Neuronal stem cell (in vitro differentiated cells): ENCODE results near the gene NPIPA8.
"Not testable (repeated sequence)": the region's sequence is repeated elsewhere in the genome, so short reads cannot be mapped to it uniquely, and the experiment has no call there.

Experiments used
- DNase-seq: peaks from one replicate; pipeline ENCODE4 v3.0.0-alpha.2; 2013; ENCODE audit warnings: low spot score
- H2AFZ ChIP-seq: one replicate; pipeline ENCODE4 v1.6.1; 2013; ENCODE audit warnings: mild to moderate bottlenecking, low read length, inconsistent platforms
- H2AK5ac ChIP-seq: 2 replicates; pipeline ENCODE4 v1.6.1; 2013; ENCODE audit warnings: low read depth, mild to moderate bottlenecking, inconsistent platforms, low read length, moderate library complexity, mixed read lengths
- H2BK120ac ChIP-seq: 2 replicates; pipeline ENCODE4 v1.6.1; 2013; ENCODE audit warnings: low read depth, mild to moderate bottlenecking, inconsistent platforms, low read length, moderate library complexity, mixed read lengths
- H2BK12ac ChIP-seq: one replicate; pipeline ENCODE4 v1.6.1; 2013; ENCODE audit warnings: low read length, inconsistent platforms
- H2BK15ac ChIP-seq: 2 replicates; pipeline ENCODE4 v1.6.1; 2013; ENCODE audit warnings: mild to moderate bottlenecking, low read length, inconsistent platforms, mixed read lengths
- H2BK5ac ChIP-seq: one replicate; pipeline ENCODE4 v1.6.1; 2013; ENCODE audit warnings: inconsistent platforms, mild to moderate bottlenecking, low read length, moderate library complexity
- H3K14ac ChIP-seq: one replicate; pipeline ENCODE4 v1.6.1; 2013; ENCODE audit warnings: low read length, inconsistent platforms
- H3K18ac ChIP-seq: 2 replicates; pipeline ENCODE4 v1.6.1; 2013; ENCODE audit warnings: low read length, inconsistent platforms
- H3K23ac ChIP-seq: 2 replicates; pipeline ENCODE4 v1.6.1; 2013; ENCODE audit warnings: low read depth, mild to moderate bottlenecking, mixed read lengths, low read length, inconsistent platforms; ENCODE audit not compliant: poor library complexity
- H3K27ac ChIP-seq: replicated peaks from 3 replicates; pipeline ENCODE4 v1.5.1; 2013; ENCODE audit warnings: low read length, inconsistent platforms
- H3K27me3 ChIP-seq, 3 experiments: 2 replicates each; pipeline ENCODE4 v1.6.1; 2013; ENCODE audit warnings: low read length in 3 of 3, mild to moderate bottlenecking in 2 of 3, inconsistent platforms in 1 of 3, low read depth in 1 of 3, mixed read lengths in 1 of 3, moderate library complexity in 1 of 3; ENCODE audit not compliant: control insufficient read depth in 3 of 3, insufficient read depth in 3 of 3
- H3K36me3 ChIP-seq, 2 donors: replicated peaks in 1 of 2; 2 replicates each; pipeline ENCODE4 v1.6.1; 2013; ENCODE audit warnings: low read length in 2 of 2; ENCODE audit not compliant: control insufficient read depth in 2 of 2, insufficient read depth in 2 of 2
- H3K4ac ChIP-seq: 2 replicates; pipeline ENCODE4 v1.6.1; 2013; ENCODE audit warnings: inconsistent platforms, mild to moderate bottlenecking, low read length, moderate library complexity
- H3K4me1 ChIP-seq, 2 donors: 1 replicate in 1 of 2; 2 replicates in 1 of 2; pipeline ENCODE4 v1.6.1; 2013; ENCODE audit warnings: low read length in 2 of 2, low read depth in 1 of 2; ENCODE audit not compliant: control insufficient read depth in 2 of 2, insufficient read depth in 1 of 2
- H3K4me2 ChIP-seq: one replicate; pipeline ENCODE4 v1.6.1; 2013; ENCODE audit warnings: mild to moderate bottlenecking, low read length, inconsistent platforms; ENCODE audit not compliant: insufficient read depth, poor library complexity, severe bottlenecking
- H3K4me3 ChIP-seq, 2 donors: 2 replicates each; pipeline ENCODE4 v1.5.1; 2013; ENCODE audit warnings: low read length in 2 of 2, mild to moderate bottlenecking in 2 of 2, inconsistent platforms in 1 of 2, moderate library complexity in 1 of 2
- H3K79me1 ChIP-seq: one replicate; pipeline ENCODE4 v1.6.1; 2013; ENCODE audit warnings: low read depth, mild to moderate bottlenecking, inconsistent platforms, low read length, moderate library complexity
- H3K9ac ChIP-seq: one replicate; pipeline ENCODE4 v1.6.1; 2013; ENCODE audit warnings: mild to moderate bottlenecking, low read depth, low read length, inconsistent platforms; ENCODE audit not compliant: poor library complexity
- H3K9me3 ChIP-seq, 2 donors: replicated peaks in 1 of 2; 2 replicates each; pipeline versions ENCODE3 to v1.6.1; 2013; ENCODE audit warnings: low read length in 2 of 2, mild to moderate bottlenecking in 2 of 2, inconsistent platforms in 1 of 2, low read depth in 1 of 2, mixed read lengths in 1 of 2, moderate library complexity in 1 of 2; ENCODE audit not compliant: control insufficient read depth in 2 of 2, insufficient read depth in 1 of 2
- H4K8ac ChIP-seq: one replicate; pipeline ENCODE4 v1.6.1; 2013; ENCODE audit warnings: low read depth, mild to moderate bottlenecking, inconsistent platforms, low read length, moderate library complexity
- H4K91ac ChIP-seq: one replicate; pipeline ENCODE4 v1.6.1; 2013; ENCODE audit warnings: low read length, low read depth, mild to moderate bottlenecking, inconsistent platforms; ENCODE audit not compliant: poor library complexity
- whole genome bisulfite sequencing, 2 donors: extraction: QIAGEN DNeasy Blood & Tissue Kit; methylation state at CpG; one replicate each; pipeline ENCODE4 v1.1.7; 2013; ENCODE audit warnings: missing lambda C conversion rate in 2 of 2, mixed read lengths in 1 of 2; ENCODE audit not compliant: insufficient read length in 2 of 2, insufficient replicate concordance in 1 of 2; ENCODE audit errors: extremely low coverage in 2 of 2; 5-methylcytosine and 5-hydroxymethylcytosine counted together

NPIPA8 gene

GRCh38 chr16:18290959-18291358 lies 45.6 kb downstream of the NPIPA8 start:
- WGBS, 2 donors = no CpG with 5 or more reads among the region's 2 CpGs
- not testable (repeated sequence) for H3K4me3 ChIP-seq

GRCh38 chr16:18286342-18286741 lies 50.2 kb downstream of the NPIPA8 start:
- H3K14ac ChIP-seq, H3K4ac ChIP-seq, H3K27me3 ChIP-seq, H2BK12ac ChIP-seq, H2BK5ac ChIP-seq, H3K36me3 ChIP-seq, H4K8ac ChIP-seq, H3K9ac ChIP-seq, H2AFZ ChIP-seq, H2AK5ac ChIP-seq, H3K4me2 ChIP-seq, H4K91ac ChIP-seq, H3K27ac ChIP-seq, H3K4me3 ChIP-seq, H3K79me1 ChIP-seq, H2BK120ac ChIP-seq, H3K23ac ChIP-seq, H3K4me1 ChIP-seq, H3K9me3 ChIP-seq, H3K18ac ChIP-seq, H2BK15ac ChIP-seq, DNase-seq: not testable (repeated sequence)
- WGBS, 2 donors = no CpG with 5 or more reads among the region's 1 CpG

More at GRCh38 chr16:18290959-18291358, 45.6 kb downstream of the NPIPA8 start:
- H2BK15ac ChIP-seq, H2BK12ac ChIP-seq, H3K36me3 ChIP-seq, H2AK5ac ChIP-seq, H2BK5ac ChIP-seq, H3K9ac ChIP-seq, H3K27ac ChIP-seq, H3K4ac ChIP-seq, H3K23ac ChIP-seq, H3K14ac ChIP-seq, H4K8ac ChIP-seq, DNase-seq, H3K79me1 ChIP-seq, H3K27me3 ChIP-seq, H3K18ac ChIP-seq, H3K9me3 ChIP-seq, H4K91ac ChIP-seq, H3K4me2 ChIP-seq, H2AFZ ChIP-seq, H2BK120ac ChIP-seq, H3K4me1 ChIP-seq: not testable (repeated sequence)

GRCh38 chr16:18280319-18280718 lies 56.2 kb downstream of the NPIPA8 start:
- H3K23ac ChIP-seq, H3K14ac ChIP-seq, H3K18ac ChIP-seq, H2BK12ac ChIP-seq, H2AK5ac ChIP-seq, H4K91ac ChIP-seq, H3K4ac ChIP-seq, DNase-seq, H3K27ac ChIP-seq, H3K9me3 ChIP-seq, H2BK5ac ChIP-seq, H3K4me1 ChIP-seq, H3K9ac ChIP-seq, H2AFZ ChIP-seq, H4K8ac ChIP-seq, H3K27me3 ChIP-seq, H3K4me3 ChIP-seq, H2BK15ac ChIP-seq, H3K79me1 ChIP-seq, H2BK120ac ChIP-seq, H3K36me3 ChIP-seq, H3K4me2 ChIP-seq: not testable (repeated sequence)
- WGBS, 2 donors = no CpG with 5 or more reads among the region's 3 CpGs

- not testable (repeated sequence) for H3K4me3 ChIP-seq, H4K91ac ChIP-seq, H3K9ac ChIP-seq, H4K8ac ChIP-seq, H3K9me3 ChIP-seq, DNase-seq, H3K36me3 ChIP-seq, H3K4me2 ChIP-seq, H2AFZ ChIP-seq, H2AK5ac ChIP-seq, H3K14ac ChIP-seq, H3K27me3 ChIP-seq, H2BK120ac ChIP-seq, H2BK15ac ChIP-seq, H3K27ac ChIP-seq, H3K18ac ChIP-seq, H3K4me1 ChIP-seq, H3K4ac ChIP-seq, H2BK12ac ChIP-seq, H3K23ac ChIP-seq, H2BK5ac ChIP-seq, H3K79me1 ChIP-seq
- WGBS, 2 donors = no CpG with 5 or more reads among the region's 3 CpGs
These were observed 59.8 kb downstream of the NPIPA8 start for GRCh38 chr16:18276756-18277155.
